ENCODE data around the gene ASIC4. TPM values are rescaled to one million over a fixed set of nuclear protein-coding genes. Genes with fewer than 3 reads are reported as not detected.

ASIC4 gene
- total RNA-seq, 1 experiment from 2014 or later: not detected

DNA sequence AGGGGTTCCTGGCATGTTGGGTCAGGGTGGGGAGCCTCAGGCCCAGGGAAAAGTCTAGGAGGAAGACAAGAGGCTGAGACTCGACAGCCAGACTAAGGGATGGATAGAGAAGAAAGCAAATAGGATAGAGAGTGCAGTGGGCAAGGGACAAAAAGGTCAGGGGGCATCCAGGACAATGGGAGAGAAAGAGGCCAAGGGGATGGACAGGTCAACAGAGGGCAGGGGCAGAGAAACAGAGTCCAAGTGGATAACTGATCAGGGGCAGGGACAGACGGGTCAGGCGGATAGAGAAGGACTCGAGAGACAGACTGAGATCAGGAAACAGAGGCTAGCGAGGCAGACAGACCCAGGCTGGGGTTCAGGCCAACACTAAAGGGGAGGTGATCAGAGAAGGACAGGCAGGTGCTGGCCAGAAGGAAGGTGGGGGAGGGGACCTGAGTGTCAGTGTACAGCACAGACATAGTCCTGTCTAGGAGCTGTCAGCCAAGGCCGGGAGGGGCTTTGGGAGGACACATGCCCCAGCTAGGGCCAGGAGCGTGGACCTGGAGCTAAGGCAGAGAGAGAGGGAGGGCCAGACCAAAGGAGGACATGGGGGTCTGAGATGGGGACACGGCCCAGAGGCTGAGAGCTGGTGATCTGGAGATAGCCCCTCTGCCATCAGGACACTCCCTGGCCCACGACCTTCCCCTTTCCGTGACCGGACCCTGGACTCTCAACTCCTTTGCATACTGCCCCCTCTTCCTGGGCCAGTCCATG lies 12.2 kb downstream of the ASIC4 start:
- no peak overlapping the region for H3K4me3 Mint-ChIP-seq (ENCODE audit: unreplicated experiment)
- H3K9me3 Mint-ChIP-seq (ENCODE audit: unreplicated experiment): no peaks in the 10 kb centered on the region
- peaks cover 8% of the 10 kb centered on the region for H3K4me1 Mint-ChIP-seq (ENCODE audit: insufficient read depth, unreplicated experiment)
- BruUV-seq (replicated peaks): no TSS peak
- peaks cover 71% of the 10 kb centered on the region for H3K27me3 Mint-ChIP-seq (ENCODE audit: insufficient read depth, unreplicated experiment)
- ChIA-PET CTCF (interaction anchor here (0.5 to 11.3 kb wide), 6 partner anchors 17 to 125 kb away, joined by 3 to 287 read pairs (median 4); partner anchors contain the start of gene GMPPA), POLR2A (interaction anchor here (1.1 to 1.4 kb wide), 2 partner anchors 31 to 123 kb away, joined by 3 to 5 read pairs; a partner anchor contains a TSS)
- H3K36me3 Mint-ChIP-seq (ENCODE audit: insufficient read depth, unreplicated experiment): no peaks in the 10 kb centered on the region
- DNase-seq (ENCODE audit: unreplicated experiment): no peak
- intact Hi-C loops (cut with micrococcal nuclease): no loop called here
- H3K27ac Mint-ChIP-seq (ENCODE audit: low read depth, unreplicated experiment): no peak overlapping the region
- TF ChIP-seq, protein P1, sequence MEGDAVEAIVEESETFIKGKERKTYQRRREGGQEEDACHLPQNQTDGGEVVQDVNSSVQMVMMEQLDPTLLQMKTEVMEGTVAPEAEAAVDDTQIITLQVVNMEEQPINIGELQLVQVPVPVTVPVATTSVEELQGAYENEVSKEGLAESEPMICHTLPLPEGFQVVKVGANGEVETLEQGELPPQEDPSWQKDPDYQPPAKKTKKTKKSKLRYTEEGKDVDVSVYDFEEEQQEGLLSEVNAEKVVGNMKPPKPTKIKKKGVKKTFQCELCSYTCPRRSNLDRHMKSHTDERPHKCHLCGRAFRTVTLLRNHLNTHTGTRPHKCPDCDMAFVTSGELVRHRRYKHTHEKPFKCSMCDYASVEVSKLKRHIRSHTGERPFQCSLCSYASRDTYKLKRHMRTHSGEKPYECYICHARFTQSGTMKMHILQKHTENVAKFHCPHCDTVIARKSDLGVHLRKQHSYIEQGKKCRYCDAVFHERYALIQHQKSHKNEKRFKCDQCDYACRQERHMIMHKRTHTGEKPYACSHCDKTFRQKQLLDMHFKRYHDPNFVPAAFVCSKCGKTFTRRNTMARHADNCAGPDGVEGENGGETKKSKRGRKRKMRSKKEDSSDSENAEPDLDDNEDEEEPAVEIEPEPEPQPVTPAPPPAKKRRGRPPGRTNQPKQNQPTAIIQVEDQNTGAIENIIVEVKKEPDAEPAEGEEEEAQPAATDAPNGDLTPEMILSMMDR (IDR thresholded peaks at IDR 0.05; ENCODE audit: unreplicated experiment): no peak

DNA sequence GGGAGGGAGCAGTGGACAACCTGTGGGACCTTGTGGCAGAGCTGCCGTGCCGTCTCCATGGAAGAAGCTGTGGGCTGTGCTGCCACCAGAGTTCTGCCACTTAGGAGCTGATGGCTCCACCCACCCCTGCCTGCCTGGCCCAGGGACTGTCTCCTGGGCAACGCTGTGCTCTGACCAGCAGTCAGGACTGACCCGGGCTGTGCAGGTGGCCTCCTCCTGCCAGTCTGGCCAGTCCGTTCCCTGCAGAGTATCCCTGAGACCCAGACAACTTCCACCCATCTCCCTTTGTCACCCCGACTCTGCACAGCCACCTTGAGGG lies 12.8 kb downstream of the ASIC4 start:
- peaks cover 67% of the 10 kb centered on the region for H3K27me3 Mint-ChIP-seq (ENCODE audit: insufficient read depth, unreplicated experiment)
- no peak for DNase-seq (ENCODE audit: unreplicated experiment)
- POLR2A ChIA-PET: interaction anchor here (1.1 to 1.5 kb wide), 3 partner anchors 31 to 162 kb away, joined by 3 to 5 read pairs (median 3); a partner anchor contains a TSS

DNA sequence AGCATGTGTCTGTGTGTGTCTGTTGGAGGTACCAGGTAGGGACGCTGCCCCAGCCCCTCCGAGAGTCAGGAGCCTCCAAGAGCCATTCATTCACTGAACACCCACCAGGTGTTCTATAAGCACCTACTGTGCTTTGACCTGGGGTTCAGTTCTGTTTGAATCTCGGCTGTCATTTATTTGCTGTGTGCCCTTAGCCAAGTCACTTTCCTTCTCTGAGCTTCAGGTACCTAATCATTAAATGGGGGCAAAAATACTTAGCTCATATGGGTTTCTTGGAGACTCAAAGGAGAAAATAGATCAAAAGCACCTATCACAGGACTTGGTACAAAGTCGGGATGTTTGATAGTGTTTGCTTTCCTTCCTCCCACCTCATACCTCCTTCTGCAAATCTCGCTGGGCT lies 13.2 kb downstream of the ASIC4 start:
- Mint-ChIP-seq H3K27ac (ENCODE audit: low read depth, unreplicated experiment) (no peak overlapping the region), H3K4me1 (ENCODE audit: insufficient read depth, unreplicated experiment) (no peaks in the 10 kb centered on the region), H3K9me3 (ENCODE audit: unreplicated experiment) (no peaks in the 10 kb centered on the region), H3K36me3 (ENCODE audit: insufficient read depth, unreplicated experiment) (no peaks in the 10 kb centered on the region), H3K27me3 (ENCODE audit: insufficient read depth, unreplicated experiment) (peaks cover 64% of the 10 kb centered on the region), H3K4me3 (ENCODE audit: unreplicated experiment) (no peak overlapping the region)
- DNase-seq (ENCODE audit: unreplicated experiment): no peak
- no TSS peak for BruUV-seq (replicated peaks)
- POLR2A ChIA-PET: interaction anchor here (1.1 to 1.5 kb wide), 3 partner anchors 32 to 161 kb away, joined by 3 to 5 read pairs (median 3); a partner anchor contains a TSS
- TF ChIP-seq, protein P1 (IDR thresholded peaks at IDR 0.05; ENCODE audit: unreplicated experiment): no peak
- intact Hi-C loops (cut with micrococcal nuclease): no loop called here
- CTCF ChIA-PET: interaction anchor here (0.6 to 11.3 kb wide), 12 partner anchors 9 to 368 kb away, joined by 3 to 287 read pairs (median 5); no protein-coding TSS in a partner anchor

More for the DNA sequence above, 12.8 kb downstream of the ASIC4 start:
- H3K4me1 Mint-ChIP-seq (ENCODE audit: insufficient read depth, unreplicated experiment): peaks cover 3% of the 10 kb centered on the region
- CTCF ChIA-PET: interaction anchor here (0.5 to 11.3 kb wide), 10 partner anchors 8 to 368 kb away, joined by 3 to 287 read pairs (median 5); partner anchors contain the start of gene GMPPA
- H3K4me3 Mint-ChIP-seq (ENCODE audit: unreplicated experiment): no peak overlapping the region
- TF ChIP-seq, protein P1 (IDR thresholded peaks at IDR 0.05; ENCODE audit: unreplicated experiment): no peak
- H3K9me3 Mint-ChIP-seq (ENCODE audit: unreplicated experiment): no peaks in the 10 kb centered on the region
- H3K36me3 Mint-ChIP-seq (ENCODE audit: insufficient read depth, unreplicated experiment): no peaks in the 10 kb centered on the region
- BruUV-seq (replicated peaks): no TSS peak
- no peak overlapping the region for H3K27ac Mint-ChIP-seq (ENCODE audit: low read depth, unreplicated experiment)
- intact Hi-C loops (cut with micrococcal nuclease): no loop called here
